ENCODE results near the gene RAMACL. TPM values are rescaled to one million over a fixed set of nuclear protein-coding genes. Genes with fewer than 3 reads are reported as not detected.
A peak's percentile ranks its signal among the peaks of the same experiment; 100 is the strongest.

RAMACL gene
- total RNA-seq, 1 experiment from 2014 or later: 0.28 TPM

DNA sequence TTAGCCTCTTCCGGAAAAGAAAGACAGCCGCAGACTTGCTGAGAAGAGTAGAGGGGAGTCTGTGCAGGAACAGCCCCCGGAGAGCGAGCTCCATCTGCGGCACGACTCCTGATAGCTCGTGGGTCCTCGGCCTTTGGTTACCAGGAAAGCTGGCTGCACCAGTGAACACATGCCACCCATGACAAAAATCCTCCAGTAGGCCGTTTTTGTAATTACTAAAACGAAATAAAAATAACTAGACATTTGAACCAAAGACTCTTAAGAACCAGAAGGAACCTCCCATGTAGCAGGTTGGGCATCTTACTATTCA, 42.2 kb downstream of the RAMACL start:
- Histone ChIP-seq H4K20me1 (ENCODE audit: control insufficient read depth, insufficient read depth, insufficient read length) (no peaks in the 10 kb centered on the region), H3K14ac (ENCODE audit: insufficient read depth, low read length) (no peak overlapping the region), H4K8ac (replicated peaks; ENCODE audit: insufficient read length, low read depth, low read length) (no peak overlapping the region), H3K4ac (ENCODE audit: low read depth, low read length) (no peak overlapping the region), H3K27ac (ENCODE audit: insufficient read length, low read depth, low read length) (no peak overlapping the region), H2BK5ac (ENCODE audit: insufficient read length, low read length) (no peak overlapping the region), H4K91ac (ENCODE audit: insufficient read length, low read depth, low read length) (no peak overlapping the region), H2AK5ac (ENCODE audit: insufficient read length, low read length) (no peak overlapping the region), H2BK120ac (ENCODE audit: low read depth, low read length, poor library complexity, severe bottlenecking) (no peak overlapping the region), H3K4me2 (ENCODE audit: insufficient read depth, insufficient read length, low read length) (no peak overlapping the region), H3T11ph (ENCODE audit: low read length) (no peak overlapping the region), H4K5ac (ENCODE audit: insufficient read length, low read depth, low read length) (no peak overlapping the region), H3K9ac (ENCODE audit: extremely low read depth, insufficient read length, low read length) (no peak overlapping the region), H3K23ac (ENCODE audit: insufficient read length, low read depth, low read length) (no peak overlapping the region), H3K4me1 (ENCODE audit: insufficient read depth, low read length) (peaks cover 10% of the 10 kb centered on the region), H3K9me3 (ENCODE audit: control insufficient read depth, low read depth, low read length) (no peaks in the 10 kb centered on the region), H3K79me2 (ENCODE audit: insufficient read depth, low read length) (no peaks in the 10 kb centered on the region; the same call in 1 of the 2 replicates), H2AFZ (ENCODE audit: low read length) (no peak overlapping the region), H2BK20ac (ENCODE audit: low read depth, low read length, poor library complexity, severe bottlenecking) (no peak overlapping the region), H3K23me2 (ENCODE audit: insufficient read length, low read depth, low read length, poor library complexity, severe bottlenecking) (no peaks in the 10 kb centered on the region), H2BK15ac (ENCODE audit: low read depth, low read length) (no peak overlapping the region), H3K27me3 (ENCODE audit: insufficient read depth, low read length) (no peaks in the 10 kb centered on the region), H3K18ac (ENCODE audit: insufficient read length, low read depth, low read length) (no peak overlapping the region), H2BK12ac (ENCODE audit: insufficient read length, low read depth, low read length) (no peak overlapping the region), H3K79me1 (ENCODE audit: insufficient read depth, low read depth, low read length, poor library complexity, severe bottlenecking) (no peaks in the 10 kb centered on the region), H3K56ac (ENCODE audit: insufficient read length, low read depth, low read length) (no peak overlapping the region)
- no peak overlapping the region for H3K4me3 Mint-ChIP-seq
- no peak for DNase-seq
- H3K27ac Mint-ChIP-seq: peak overlapping the region in 2 of 3 experiments; percentile 12 to 35; a peak in 2 of 7 replicates
- H3K4me1 Mint-ChIP-seq: peaks cover 38 to 43% of the 10 kb centered on the region in 2 experiments
- no peaks in the 10 kb centered on the region for H3K9me3 Mint-ChIP-seq
- no CpG with 5 or more reads among the region's 10 CpGs for WGBS (ENCODE audit: extremely low coverage, insufficient read length, low lambda C conversion rate)
- H3K27me3 Mint-ChIP-seq (ENCODE audit: low read depth): no peaks in the 10 kb centered on the region; the same call in none of the 2 replicates
- no peaks in the 10 kb centered on the region for H3K36me3 Mint-ChIP-seq (ENCODE audit: insufficient read depth in 1 of 3, low read depth in 3 of 3)
- TF ChIP-seq, protein P1, sequence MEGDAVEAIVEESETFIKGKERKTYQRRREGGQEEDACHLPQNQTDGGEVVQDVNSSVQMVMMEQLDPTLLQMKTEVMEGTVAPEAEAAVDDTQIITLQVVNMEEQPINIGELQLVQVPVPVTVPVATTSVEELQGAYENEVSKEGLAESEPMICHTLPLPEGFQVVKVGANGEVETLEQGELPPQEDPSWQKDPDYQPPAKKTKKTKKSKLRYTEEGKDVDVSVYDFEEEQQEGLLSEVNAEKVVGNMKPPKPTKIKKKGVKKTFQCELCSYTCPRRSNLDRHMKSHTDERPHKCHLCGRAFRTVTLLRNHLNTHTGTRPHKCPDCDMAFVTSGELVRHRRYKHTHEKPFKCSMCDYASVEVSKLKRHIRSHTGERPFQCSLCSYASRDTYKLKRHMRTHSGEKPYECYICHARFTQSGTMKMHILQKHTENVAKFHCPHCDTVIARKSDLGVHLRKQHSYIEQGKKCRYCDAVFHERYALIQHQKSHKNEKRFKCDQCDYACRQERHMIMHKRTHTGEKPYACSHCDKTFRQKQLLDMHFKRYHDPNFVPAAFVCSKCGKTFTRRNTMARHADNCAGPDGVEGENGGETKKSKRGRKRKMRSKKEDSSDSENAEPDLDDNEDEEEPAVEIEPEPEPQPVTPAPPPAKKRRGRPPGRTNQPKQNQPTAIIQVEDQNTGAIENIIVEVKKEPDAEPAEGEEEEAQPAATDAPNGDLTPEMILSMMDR (conservative IDR thresholded peaks at IDR 0.05): no peak

Measured in H9 (cell line).